Measurements from ENCODE around the gene FA2H.

Gene FA2H

GRCh38 chr16:74744566-74744965 is 30.1 kb downstream of the FA2H start:
- Histone ChIP-seq H3K4me3 (ENCODE audit: control insufficient read depth in 1 of 7, extremely low read depth in 1 of 7, insufficient read depth in 4 of 7, low read depth in 2 of 7, low read length in 6 of 7) (no peak overlapping the region), H3K27ac (ENCODE audit: insufficient read depth in 1 of 2, low read depth in 1 of 2, low read length in 2 of 2, poor library complexity in 1 of 2, severe bottlenecking in 2 of 2) (no peak overlapping the region), H3K9me3 (ENCODE audit: control extremely low read depth in 1 of 5, control insufficient read depth in 4 of 5, insufficient read depth in 2 of 5, low read depth in 1 of 5, low read length in 4 of 5) (no peaks in the 10 kb centered on the region), H3K36me3 (ENCODE audit: control insufficient read depth in 4 of 4, insufficient read depth in 4 of 4, low read length in 3 of 4) (no peaks in the 10 kb centered on the region), H3K4me1 (ENCODE audit: control extremely low read depth in 1 of 4, control insufficient read depth in 4 of 4, insufficient read depth in 4 of 4, low read length in 3 of 4) (peaks cover 0 to 8% (median 2%) of the 10 kb centered on the region in 4 experiments), H3K27me3 (replicated peaks in 2 of 5; ENCODE audit: control insufficient read depth in 4 of 5, insufficient read depth in 5 of 5, low read length in 4 of 5) (no peaks in the 10 kb centered on the region)
- no peak for DNase-seq
- 93% methylated on average over 3 of the region's 4 CpGs for WGBS (ENCODE audit: insufficient coverage)
- ChIA-PET CTCF (no interaction called here), POLR2A (no interaction called here)

- Histone ChIP-seq H3K36me3 (ENCODE audit: control insufficient read depth in 4 of 4, insufficient read depth in 4 of 4, low read length in 3 of 4) (no peaks in the 10 kb centered on the region), H3K4me3 (ENCODE audit: control insufficient read depth in 1 of 7, extremely low read depth in 1 of 7, insufficient read depth in 4 of 7, low read depth in 2 of 7, low read length in 6 of 7) (no peak overlapping the region), H3K27me3 (replicated peaks in 2 of 5; ENCODE audit: control insufficient read depth in 4 of 5, insufficient read depth in 5 of 5, low read length in 4 of 5) (no peaks in the 10 kb centered on the region), H3K27ac (ENCODE audit: insufficient read depth in 1 of 2, low read depth in 1 of 2, low read length in 2 of 2, poor library complexity in 1 of 2, severe bottlenecking in 2 of 2) (no peak overlapping the region), H3K4me1 (ENCODE audit: control extremely low read depth in 1 of 4, control insufficient read depth in 4 of 4, insufficient read depth in 4 of 4, low read length in 3 of 4) (peaks cover 0 to 8% (median 2%) of the 10 kb centered on the region in 4 experiments), H3K9me3 (ENCODE audit: control extremely low read depth in 1 of 5, control insufficient read depth in 4 of 5, insufficient read depth in 2 of 5, low read depth in 1 of 5, low read length in 4 of 5) (no peaks in the 10 kb centered on the region)
- 89% methylated on average over 12 of the region's 15 CpGs for WGBS (ENCODE audit: insufficient coverage)
- ChIA-PET CTCF (interaction anchor here (0.9 kb wide), 1 partner anchor 17 kb away, joined by 4 read pairs; no protein-coding TSS in a partner anchor), POLR2A (no interaction called here)
- no peak for DNase-seq
These were observed 30.8 kb downstream of the FA2H start for GRCh38 chr16:74743668-74744299.

- ChIA-PET CTCF (interaction anchor here (0.8 to 1.4 kb wide), 3 partner anchors 16 to 35 kb away, joined by 3 to 4 read pairs (median 4); partner anchors contain the start of gene FA2H), POLR2A (interaction anchor here (0.7 kb wide), 1 partner anchor 31 kb away, joined by 5 read pairs; the partner anchor contains the start of gene FA2H)
- Histone ChIP-seq H3K27me3 (replicated peaks in 2 of 5; ENCODE audit: control insufficient read depth in 4 of 5, insufficient read depth in 5 of 5, low read length in 4 of 5) (no peaks in the 10 kb centered on the region), H3K4me1 (ENCODE audit: control extremely low read depth in 1 of 4, control insufficient read depth in 4 of 4, insufficient read depth in 4 of 4, low read length in 3 of 4) (peaks cover 0 to 11% (median 5%) of the 10 kb centered on the region in 4 experiments), H3K4me3 (ENCODE audit: control insufficient read depth in 1 of 7, extremely low read depth in 1 of 7, insufficient read depth in 4 of 7, low read depth in 2 of 7, low read length in 6 of 7) (no peak overlapping the region), H3K27ac (ENCODE audit: insufficient read depth in 1 of 2, low read depth in 1 of 2, low read length in 2 of 2, poor library complexity in 1 of 2, severe bottlenecking in 2 of 2) (no peak overlapping the region), H3K36me3 (ENCODE audit: control insufficient read depth in 4 of 4, insufficient read depth in 4 of 4, low read length in 3 of 4) (no peaks in the 10 kb centered on the region), H3K9me3 (ENCODE audit: control extremely low read depth in 1 of 5, control insufficient read depth in 4 of 5, insufficient read depth in 2 of 5, low read depth in 1 of 5, low read length in 4 of 5) (no peaks in the 10 kb centered on the region)
- DNase-seq: no peak
- WGBS (ENCODE audit: insufficient coverage): 60% methylated on average over 2 of the region's 8 CpGs
These were observed 31.5 kb downstream of the FA2H start for GRCh38 chr16:74743045-74743667.

- Histone ChIP-seq H3K27ac (ENCODE audit: insufficient read depth in 1 of 2, low read depth in 1 of 2, low read length in 2 of 2, poor library complexity in 1 of 2, severe bottlenecking in 2 of 2) (no peak overlapping the region), H3K4me1 (ENCODE audit: control extremely low read depth in 1 of 4, control insufficient read depth in 4 of 4, insufficient read depth in 4 of 4, low read length in 3 of 4) (peaks cover 0 to 18% (median 9%) of the 10 kb centered on the region in 4 experiments), H3K27me3 (replicated peaks in 2 of 5; ENCODE audit: control insufficient read depth in 4 of 5, insufficient read depth in 5 of 5, low read length in 4 of 5) (no peaks in the 10 kb centered on the region), H3K36me3 (ENCODE audit: control insufficient read depth in 4 of 4, insufficient read depth in 4 of 4, low read length in 3 of 4) (no peaks in the 10 kb centered on the region), H3K9me3 (ENCODE audit: control extremely low read depth in 1 of 5, control insufficient read depth in 4 of 5, insufficient read depth in 2 of 5, low read depth in 1 of 5, low read length in 4 of 5) (no peaks in the 10 kb centered on the region), H3K4me3 (ENCODE audit: control insufficient read depth in 1 of 7, extremely low read depth in 1 of 7, insufficient read depth in 4 of 7, low read depth in 2 of 7, low read length in 6 of 7) (no peak overlapping the region)
- ChIA-PET POLR2A (no interaction called here), CTCF (interaction anchor here (0.6 to 1.4 kb wide), 2 partner anchors 13 to 32 kb away, joined by 3 to 4 read pairs; partner anchors contain the start of gene FA2H)
- peak in 2 of 3 donors; percentile 13 to 18 for DNase-seq
- 57% methylated on average over 9 of the region's 10 CpGs for WGBS (ENCODE audit: insufficient coverage)
These were observed 32.6 kb downstream of the FA2H start for GRCh38 chr16:74742051-74742481.

- ChIA-PET CTCF (no interaction called here), POLR2A (interaction anchor here (0.6 kb wide), 1 partner anchor 26 kb away, joined by 8 read pairs; no protein-coding TSS in a partner anchor)
- no peaks in the 10 kb centered on the region for H3K27me3 ChIP-seq (replicated peaks in 2 of 5; ENCODE audit: control insufficient read depth in 4 of 5, insufficient read depth in 5 of 5, low read length in 4 of 5)
- no peaks in the 10 kb centered on the region for H3K9me3 ChIP-seq (ENCODE audit: control extremely low read depth in 1 of 5, control insufficient read depth in 4 of 5, insufficient read depth in 2 of 5, low read depth in 1 of 5, low read length in 4 of 5)
- H3K36me3 ChIP-seq (ENCODE audit: control insufficient read depth in 4 of 4, insufficient read depth in 4 of 4, low read length in 3 of 4): no peaks in the 10 kb centered on the region
- H3K4me3 ChIP-seq (ENCODE audit: control insufficient read depth in 1 of 7, extremely low read depth in 1 of 7, insufficient read depth in 4 of 7, low read depth in 2 of 7, low read length in 6 of 7): no peak overlapping the region
- no peak overlapping the region for H3K27ac ChIP-seq (ENCODE audit: insufficient read depth in 1 of 2, low read depth in 1 of 2, low read length in 2 of 2, poor library complexity in 1 of 2, severe bottlenecking in 2 of 2)
- WGBS (ENCODE audit: insufficient coverage): 96% methylated on average over 13 of the region's 13 CpGs
- H3K4me1 ChIP-seq (ENCODE audit: control extremely low read depth in 1 of 4, control insufficient read depth in 4 of 4, insufficient read depth in 4 of 4, low read length in 3 of 4): peaks cover 0 to 28% (median 16%) of the 10 kb centered on the region in 4 experiments
- DNase-seq: peak in 2 of 3 donors; percentile 17 to 21
These were observed 33.8 kb downstream of the FA2H start for GRCh38 chr16:74740795-74741304.

GRCh38 chr16:74739275-74739674 is 35.3 kb downstream of the FA2H start:
- no peak overlapping the region for H3K4me3 ChIP-seq (ENCODE audit: control insufficient read depth in 1 of 7, extremely low read depth in 1 of 7, insufficient read depth in 4 of 7, low read depth in 2 of 7, low read length in 6 of 7)
- no peak for DNase-seq
- H3K27me3 ChIP-seq (replicated peaks in 2 of 5; ENCODE audit: control insufficient read depth in 4 of 5, insufficient read depth in 5 of 5, low read length in 4 of 5): no peaks in the 10 kb centered on the region
- POLR2A ChIA-PET: no interaction called here
- H3K9me3 ChIP-seq (ENCODE audit: control extremely low read depth in 1 of 5, control insufficient read depth in 4 of 5, insufficient read depth in 2 of 5, low read depth in 1 of 5, low read length in 4 of 5): no peaks in the 10 kb centered on the region
- H3K27ac ChIP-seq (ENCODE audit: insufficient read depth in 1 of 2, low read depth in 1 of 2, low read length in 2 of 2, poor library complexity in 1 of 2, severe bottlenecking in 2 of 2): no peak overlapping the region
- H3K36me3 ChIP-seq (ENCODE audit: control insufficient read depth in 4 of 4, insufficient read depth in 4 of 4, low read length in 3 of 4): no peaks in the 10 kb centered on the region
- WGBS (ENCODE audit: insufficient coverage): 97% methylated on average over 6 of the region's 6 CpGs
- peaks cover 0 to 28% (median 16%) of the 10 kb centered on the region in 4 experiments for H3K4me1 ChIP-seq (ENCODE audit: control extremely low read depth in 1 of 4, control insufficient read depth in 4 of 4, insufficient read depth in 4 of 4, low read length in 3 of 4)
- CTCF ChIA-PET: interaction anchor here (1.0 to 2.1 kb wide), 3 partner anchors 9 to 123 kb away, joined by 3 to 9 read pairs (median 4); no protein-coding TSS in a partner anchor

GRCh38 chr16:74738816-74739215 is 35.8 kb downstream of the FA2H start:
- 97% methylated on average over 10 of the region's 11 CpGs for WGBS (ENCODE audit: insufficient coverage)
- POLR2A ChIA-PET: no interaction called here

More at GRCh38 chr16:74738816-74739215, 35.8 kb downstream of the FA2H start:
- Histone ChIP-seq H3K4me3 (ENCODE audit: control insufficient read depth in 1 of 7, extremely low read depth in 1 of 7, insufficient read depth in 4 of 7, low read depth in 2 of 7, low read length in 6 of 7) (no peak overlapping the region), H3K4me1 (ENCODE audit: control extremely low read depth in 1 of 4, control insufficient read depth in 4 of 4, insufficient read depth in 4 of 4, low read length in 3 of 4) (peaks cover 0 to 28% (median 16%) of the 10 kb centered on the region in 4 experiments), H3K27ac (ENCODE audit: insufficient read depth in 1 of 2, low read depth in 1 of 2, low read length in 2 of 2, poor library complexity in 1 of 2, severe bottlenecking in 2 of 2) (no peak overlapping the region), H3K36me3 (ENCODE audit: control insufficient read depth in 4 of 4, insufficient read depth in 4 of 4, low read length in 3 of 4) (no peaks in the 10 kb centered on the region), H3K27me3 (replicated peaks in 2 of 5; ENCODE audit: control insufficient read depth in 4 of 5, insufficient read depth in 5 of 5, low read length in 4 of 5) (no peaks in the 10 kb centered on the region), H3K9me3 (ENCODE audit: control extremely low read depth in 1 of 5, control insufficient read depth in 4 of 5, insufficient read depth in 2 of 5, low read depth in 1 of 5, low read length in 4 of 5) (no peaks in the 10 kb centered on the region)
- CTCF ChIA-PET: interaction anchor here (1.0 to 2.1 kb wide), 3 partner anchors 9 to 124 kb away, joined by 3 to 9 read pairs (median 4); no protein-coding TSS in a partner anchor
- no peak for DNase-seq
